Ovary (tissue), 9 donors: ENCODE data around the gene CBX1. TPM values are rescaled to one million over a fixed set of nuclear protein-coding genes. Genes with fewer than 3 reads are reported as not detected.

Experiments used
- DNase-seq, 5 donors: peaks; one replicate each; pipeline ENCODE4 v3.0.0-alpha.2; 2019 to 2020
- H3K27ac ChIP-seq, 2 donors: fragments of 200-600 bp; one replicate each; pipeline versions ENCODE4 v1.5.1 to v1.8.0; 2019 to 2022
- H3K27me3 ChIP-seq: fragments of 200-600 bp; one replicate; pipeline ENCODE4 v1.8.0; 2022
- H3K36me3 ChIP-seq: fragments of 200-600 bp; sonication (generic); one replicate; pipeline ENCODE4 v1.5.1; 2019
- H3K4me1 ChIP-seq: one replicate; pipeline ENCODE4 v1.8.1; 2013; ENCODE audit warnings: mild to moderate bottlenecking, moderate library complexity; ENCODE audit not compliant: insufficient read depth
- H3K4me3 ChIP-seq: fragments of 200-600 bp; sonication (generic); one replicate; pipeline ENCODE4 v1.5.1; 2017
- H3K9me3 ChIP-seq, 2 donors: fragments of 200-600 bp in 1 of 2; sonication (generic) in 1 of 2; one replicate each; pipeline versions ENCODE4 v1.5.1 to v1.8.1; 2013 to 2019; ENCODE audit warnings: mild to moderate bottlenecking in 1 of 2, moderate library complexity in 1 of 2
- CTCF ChIP-seq, 3 donors: fragments of 450-650 bp in 2 of 3; fragments of 200-600 bp in 1 of 3; IDR thresholded peaks; one replicate each; pipeline versions ENCODE4 v1.5.1 to v1.8.0; 2016 to 2022; ENCODE audit warnings: antibody characterized with exemption in 3 of 3, mild to moderate bottlenecking in 1 of 3
- EP300 ChIP-seq: sonication (generic); formaldehyde crosslinking; IDR thresholded peaks from one replicate; pipeline ENCODE4 v1.6.1; 2017; ENCODE audit warnings: antibody characterized with exemption
- POLR2A ChIP-seq: fragments of 450-650 bp; IDR thresholded peaks from one replicate; pipeline ENCODE4 v1.6.1; 2017; ENCODE audit warnings: antibody characterized with exemption, mild to moderate bottlenecking, moderate library complexity
- WGBS, 3 donors: extraction: QIAGEN DNeasy Blood & Tissue Kit in 1 of 3; methylation state at CpG; one replicate each; pipeline versions ENCODE4 v1.1.5 to v1.1.7; 2013 to 2017; 5-methylcytosine and 5-hydroxymethylcytosine counted together
- intact Hi-C, 4 donors: fragments of 100-400 bp; cut with DNase I; formaldehyde crosslinking; loops; one replicate each; pipeline versions ENCODE4 v1.11.0 to v1.15.1; 2022 to 2023
- polyA plus RNA-seq, 2 donors: library from polyadenylated mRNA; stranded (reverse); fragments of 200-250 nt in 1 of 2; fragments of 350-450 nt in 1 of 2; fragmentation: Illumina TruSeq in 1 of 2; extraction: RNeasy Lipid Tissue Mini Kit (QIAGEN cat#74804) in 1 of 2; gene quantifications; one replicate each; pipeline ENCODE4 v1.2.3, GENCODE V29; 2013 to 2014
- total RNA-seq, 7 donors: library from RNA; depleted of rRNA in 2 of 7; stranded (reverse); fragments of >200 nt in 2 of 7; fragmentation: NEBNext Ultra II Directional in 3 of 7; extraction: Animal tissue kit (Norgen Biotek cat#: 25700) in 3 of 7; gene quantifications; one replicate each; pipeline versions ENCODE4 v1.1.0 to v1.2.4, GENCODE V29; 2016 to 2023
- donor health status: DM: no; HTN: no; CAD: no; lungs with moderate emphysema.
- donor health status: DM: no; HTN: no; CAD: no.
- donor health status: Bipolar disorder and iron deficiency.
- donor health status: DM: yes; HTN: yes; CAD: no.
- donor health status: DM: no; HTN: no; CAD: no.
- donor health status: DM: yes; HTN: yes; CAD: no.

Gene CBX1
- total and polyA plus RNA-seq, 9 donors, result 35.4 to 106 (median 70.0) TPM

GRCh38 chr17:48100160-48100559, 1.1 kb downstream of the CBX1 start:
- TF ChIP-seq POLR2A (no peak), CTCF (IDR thresholded peaks at IDR 0.05) (no peak), EP300 (no peak)
- DNase-seq, result no peak
- WGBS, 3 donors, result 10 to 19% (median 17%) methylated on average over 10 of the region's 10 CpGs

GRCh38 chr17:48095611-48096010, 5.7 kb downstream of the CBX1 start:
- no peak for TF ChIP-seq POLR2A
- TF ChIP-seq CTCF (IDR thresholded peaks at IDR 0.05), result no peak
- no peak for TF ChIP-seq EP300
- H3K4me3 ChIP-seq, result no peak overlapping the region
- intact Hi-C loops, result no loop called here
- no peak for DNase-seq
- H3K27me3 ChIP-seq, result no peaks in the 10 kb centered on the region
- H3K27ac ChIP-seq, result no peak overlapping the region
- 74 to 79% (median 75%) methylated on average over 4 of the region's 4 CpGs for WGBS, 3 donors
- H3K9me3 ChIP-seq, result no peaks in the 10 kb centered on the region
- no peaks in the 10 kb centered on the region for H3K36me3 ChIP-seq
- peaks cover 3% of the 10 kb centered on the region for H3K4me1 ChIP-seq

More at GRCh38 chr17:48100160-48100559, 1.1 kb downstream of the CBX1 start:
- H3K36me3 ChIP-seq, result no peaks in the 10 kb centered on the region
- peaks cover 6% of the 10 kb centered on the region for H3K4me1 ChIP-seq
- peak overlapping the region in 1 of 2 donors; percentile 70 for H3K27ac ChIP-seq
- no peaks in the 10 kb centered on the region for H3K27me3 ChIP-seq
- peak overlapping the region; percentile 99 for H3K4me3 ChIP-seq
- intact Hi-C loops, result no loop called here
- H3K9me3 ChIP-seq, result no peaks in the 10 kb centered on the region

GRCh38 chr17:48093341-48094045, 7.8 kb downstream of the CBX1 start:
- no peak overlapping the region for H3K27ac ChIP-seq
- 81 to 86% (median 85%) methylated on average over 11 of the region's 11 CpGs for WGBS, 3 donors
- H3K27me3 ChIP-seq, result no peaks in the 10 kb centered on the region
- H3K4me1 ChIP-seq, result no peaks in the 10 kb centered on the region
- no peaks in the 10 kb centered on the region for H3K36me3 ChIP-seq
- intact Hi-C loops, result no loop called here
- H3K9me3 ChIP-seq, result no peaks in the 10 kb centered on the region
- no peak overlapping the region for H3K4me3 ChIP-seq
- TF ChIP-seq CTCF (IDR thresholded peaks at IDR 0.05) (no peak), POLR2A (no peak), EP300 (no peak)
- DNase-seq, result no peak

- Histone ChIP-seq H3K4me3 (no peak overlapping the region), H3K27me3 (no peaks in the 10 kb centered on the region), H3K27ac (no peak overlapping the region), H3K4me1 (peaks cover 4% of the 10 kb centered on the region), H3K9me3 (no peaks in the 10 kb centered on the region), H3K36me3 (no peaks in the 10 kb centered on the region)
- WGBS, 3 donors, result 42 to 51% (median 50%) methylated on average over 2 of the region's 2 CpGs
- intact Hi-C loops, result loop anchor here in 1 of 4 donors (5.0 kb wide), 1 partner anchor 42 kb away; no protein-coding TSS in a partner anchor
- TF ChIP-seq POLR2A, result no peak
- TF ChIP-seq CTCF (IDR thresholded peaks at IDR 0.05), result no peak
- DNase-seq, result no peak
Observed at GRCh38 chr17:48084932-48085331, 16.3 kb downstream of the CBX1 start.
